B cell (primary cell): ENCODE measurements around the gene ADARB2. TPM values are rescaled to one million over a fixed set of nuclear protein-coding genes. Genes with fewer than 3 reads are reported as not detected.

Experiments
- ATAC-seq: fragments of 200-7000 bp; cut with Tn5 transposase; one replicate; pipeline ENCODE4 v1.10.0; 2021; ENCODE audit warnings: low read depth, mild to moderate bottlenecking, moderate number of reproducible peaks, moderate library complexity
- CTCF ChIA-PET: fragments of 350-600 bp; sonication (Branson Sonifier 250); formaldehyde crosslinking; loops from one replicate; lab custom pipeline; 2021; ENCODE audit warnings: antibody characterized with exemption, inconsistent platforms; lab: Charles Lee
- POLR2A ChIA-PET: fragments of 350-600 bp; sonication (Branson Sonifier 250); formaldehyde crosslinking; loops from one replicate; lab custom pipeline; 2021; ENCODE audit warnings: antibody characterized with exemption; lab: Charles Lee
- DNase-seq: peaks from one replicate; pipeline ENCODE4 v3.0.0; 2013
- H2AFZ ChIP-seq: 2 replicates; pipeline ENCODE4 v1.6.1; 2012; ENCODE audit warnings: mild to moderate bottlenecking, low read depth, low read length; ENCODE audit not compliant: insufficient read depth, poor library complexity, severe bottlenecking
- H3K27ac ChIP-seq, 2 donors: 1 replicate in 1 of 2; 2 replicates in 1 of 2; pipeline ENCODE4 v1.5.1; 2012 to 2013; ENCODE audit warnings: low read length in 2 of 2, mild to moderate bottlenecking in 2 of 2, moderate library complexity in 1 of 2
- H3K27me3 ChIP-seq, 4 experiments: fragments of 200-600 bp in 1 of 4; sonication (generic) in 1 of 4; replicated peaks in 1 of 4; 1 replicate in 2 of 4; 2 replicates in 2 of 4; pipeline versions ENCODE4 v1.6.1 to v1.7.0; 2013 to 2016; ENCODE audit warnings: low read length in 3 of 4, mild to moderate bottlenecking in 2 of 4, mixed read lengths in 1 of 4, moderate library complexity in 1 of 4; ENCODE audit not compliant: insufficient read depth in 4 of 4, control insufficient read depth in 3 of 4; ENCODE audit errors: control extremely low read depth in 1 of 4
- H3K36me3 ChIP-seq, 2 experiments: replicated peaks in 1 of 2; 1 replicate in 1 of 2; 2 replicates in 1 of 2; pipeline versions ENCODE4 v1.6.1 to v1.7.1; 2013; ENCODE audit warnings: low read length in 1 of 2; ENCODE audit not compliant: insufficient read depth in 2 of 2, control insufficient read depth in 1 of 2; ENCODE audit errors: control extremely low read depth in 1 of 2, extremely low read depth in 1 of 2
- H3K4me1 ChIP-seq, 2 donors: fragments of 200-600 bp in 1 of 2; sonication (generic) in 1 of 2; 1 replicate in 1 of 2; 2 replicates in 1 of 2; pipeline versions ENCODE4 v1.5.1 to v1.6.1; 2013 to 2017; ENCODE audit warnings: low read length in 2 of 2; ENCODE audit not compliant: control insufficient read depth in 2 of 2, insufficient read depth in 2 of 2
- H3K4me2 ChIP-seq: replicated peaks from 2 replicates; pipeline ENCODE3; 2012; ENCODE audit warnings: mild to moderate bottlenecking, low read depth, low read length; ENCODE audit not compliant: poor library complexity, severe bottlenecking
- H3K4me3 ChIP-seq, 5 experiments: fragments of 200-600 bp in 1 of 5; sonication (generic) in 1 of 5; 1 replicate in 3 of 5; 2 replicates in 2 of 5; pipeline versions ENCODE4 v1.5.1 to v1.7.0; 2011 to 2016; ENCODE audit warnings: low read length in 4 of 5, mild to moderate bottlenecking in 4 of 5, low read depth in 2 of 5, control low read depth in 1 of 5, moderate library complexity in 1 of 5; ENCODE audit not compliant: insufficient read depth in 1 of 5; ENCODE audit errors: control extremely low read depth in 1 of 5, extremely low read depth in 1 of 5
- H3K79me2 ChIP-seq: fragments of 200-600 bp; sonication (generic); one replicate; pipeline ENCODE4 v1.6.0; 2016; ENCODE audit warnings: low read length; ENCODE audit not compliant: control insufficient read depth, insufficient read depth
- H3K9ac ChIP-seq: fragments of 200-600 bp; sonication (generic); 2 replicates; pipeline ENCODE4 v1.6.1; 2017; ENCODE audit warnings: mild to moderate bottlenecking, low read length, moderate library complexity
- H3K9me3 ChIP-seq, 3 donors: one replicate each; pipeline versions ENCODE4 v1.6.1 to v1.7.1; 2013; ENCODE audit warnings: low read length in 2 of 3; ENCODE audit not compliant: control insufficient read depth in 2 of 3, insufficient read depth in 1 of 3; ENCODE audit errors: control extremely low read depth in 1 of 3
- H4K20me1 ChIP-seq: 2 replicates; pipeline ENCODE4 v1.6.0; 2012; ENCODE audit warnings: mild to moderate bottlenecking, low read length; ENCODE audit not compliant: insufficient read depth, control insufficient read depth, poor library complexity, severe bottlenecking
- H3K27ac Mint-ChIP-seq: one replicate; pipeline ENCODE4 v1.8.0; 2021; ENCODE audit warnings: mixed read lengths
- H3K27me3 Mint-ChIP-seq: one replicate; pipeline ENCODE4 v1.8.0; 2021; ENCODE audit warnings: mixed read lengths
- H3K4me1 Mint-ChIP-seq: one replicate; pipeline ENCODE4 v1.8.0; 2021; ENCODE audit warnings: mixed read lengths
- H3K4me3 Mint-ChIP-seq: one replicate; pipeline ENCODE4 v1.8.0; 2021; ENCODE audit warnings: mixed read lengths
- H3K9me3 Mint-ChIP-seq: one replicate; pipeline ENCODE4 v1.8.0; 2022; ENCODE audit warnings: mixed read lengths; ENCODE audit not compliant: insufficient read depth
- EZH2 ChIP-seq: IDR thresholded peaks from 2 replicates; pipeline ENCODE4 v1.6.1; 2012; ENCODE audit warnings: borderline replicate concordance, low read depth, mild to moderate bottlenecking, moderate library complexity, low read length; ENCODE audit not compliant: insufficient read depth, poor library complexity, severe bottlenecking
- WGBS: methylation state at CpG from one replicate; pipeline ENCODE4 v1.1.5; 2013; ENCODE audit warnings: missing lambda C conversion rate; ENCODE audit not compliant: insufficient coverage; 5-methylcytosine and 5-hydroxymethylcytosine counted together
- intact Hi-C: fragments of 100-400 bp; cut with micrococcal nuclease; formaldehyde crosslinking; loops from one replicate; pipeline ENCODE4 v1.10.0; 2022
- polyA plus RNA-seq: library from polyadenylated mRNA; depleted of rRNA; stranded (reverse); fragments of >200 nt; gene quantifications from 2 replicates; pipeline ENCODE4 v1.2.3, GENCODE V29; 2012
- total RNA-seq, 2 donors: library from RNA; stranded (reverse); fragments of 120-200 nt in 1 of 2; gene quantifications; 1 replicate in 1 of 2; 2 replicates in 1 of 2; pipeline versions ENCODE4 v1.2.3 to v1.2.4, GENCODE V29; 2013 to 2022
- TF ChIP-seq, protein P1 (sequence below): fragments of 200-600 bp; IDR thresholded peaks from one replicate; pipeline ENCODE4 v1.8.0; 2022; ENCODE audit warnings: antibody characterized with exemption, mild to moderate bottlenecking

The ADARB2 gene
- total and polyA plus RNA-seq, 2 donors (not counting 1 experiment from before 2014, with no cell fraction given): 0.13 to 0.96 TPM

DNA sequence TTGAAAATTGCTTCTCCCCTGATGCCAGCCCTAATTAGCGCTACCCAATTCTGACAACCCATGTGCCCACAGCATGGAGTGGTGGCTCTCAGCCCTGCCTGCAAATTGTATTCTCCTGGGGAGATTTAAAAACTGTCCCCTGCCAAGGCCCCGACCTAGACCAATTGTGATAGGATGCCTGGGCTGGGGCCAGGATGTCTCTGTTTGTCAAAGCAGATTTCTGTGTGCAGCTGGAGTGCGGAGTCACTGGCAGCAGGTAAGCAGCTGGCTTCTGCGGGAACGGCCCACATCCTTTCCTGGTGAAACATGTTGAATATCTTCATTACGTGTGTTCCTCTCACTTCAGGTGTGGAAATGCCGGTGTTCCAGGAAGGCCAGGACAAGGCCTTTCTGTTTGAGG lies 442.6 kb downstream of the ADARB2 start:
- Histone ChIP-seq H3K4me1 (no peaks in the 10 kb centered on the region), H3K79me2 (no peaks in the 10 kb centered on the region), H3K27me3 (peaks cover 0 to 13% (median 0%) of the 10 kb centered on the region in 4 experiments), H3K9me3 (peaks cover 0 to 4% (median 0%) of the 10 kb centered on the region in 3 donors), H2AFZ (no peak overlapping the region), H3K36me3 (no peaks in the 10 kb centered on the region), H3K27ac (no peak overlapping the region), H4K20me1 (no peaks in the 10 kb centered on the region), H3K9ac (no peak overlapping the region), H3K4me3 (no peak overlapping the region), H3K4me2 (no peak overlapping the region)
- CTCF ChIA-PET: no interaction called here
- Mint-ChIP-seq H3K9me3 (no peaks in the 10 kb centered on the region), H3K4me3 (no peak overlapping the region), H3K27ac (no peak overlapping the region), H3K27me3 (peaks cover 45% of the 10 kb centered on the region), H3K4me1 (peaks cover 2% of the 10 kb centered on the region)
- ATAC-seq: no peak
- TF ChIP-seq, protein P1, sequence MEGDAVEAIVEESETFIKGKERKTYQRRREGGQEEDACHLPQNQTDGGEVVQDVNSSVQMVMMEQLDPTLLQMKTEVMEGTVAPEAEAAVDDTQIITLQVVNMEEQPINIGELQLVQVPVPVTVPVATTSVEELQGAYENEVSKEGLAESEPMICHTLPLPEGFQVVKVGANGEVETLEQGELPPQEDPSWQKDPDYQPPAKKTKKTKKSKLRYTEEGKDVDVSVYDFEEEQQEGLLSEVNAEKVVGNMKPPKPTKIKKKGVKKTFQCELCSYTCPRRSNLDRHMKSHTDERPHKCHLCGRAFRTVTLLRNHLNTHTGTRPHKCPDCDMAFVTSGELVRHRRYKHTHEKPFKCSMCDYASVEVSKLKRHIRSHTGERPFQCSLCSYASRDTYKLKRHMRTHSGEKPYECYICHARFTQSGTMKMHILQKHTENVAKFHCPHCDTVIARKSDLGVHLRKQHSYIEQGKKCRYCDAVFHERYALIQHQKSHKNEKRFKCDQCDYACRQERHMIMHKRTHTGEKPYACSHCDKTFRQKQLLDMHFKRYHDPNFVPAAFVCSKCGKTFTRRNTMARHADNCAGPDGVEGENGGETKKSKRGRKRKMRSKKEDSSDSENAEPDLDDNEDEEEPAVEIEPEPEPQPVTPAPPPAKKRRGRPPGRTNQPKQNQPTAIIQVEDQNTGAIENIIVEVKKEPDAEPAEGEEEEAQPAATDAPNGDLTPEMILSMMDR: no peak
- no peak for TF ChIP-seq EZH2
- 90% methylated on average over 6 of the region's 7 CpGs for WGBS
- POLR2A ChIA-PET: no interaction called here
- intact Hi-C loops: no loop called here
- no peak for DNase-seq

DNA sequence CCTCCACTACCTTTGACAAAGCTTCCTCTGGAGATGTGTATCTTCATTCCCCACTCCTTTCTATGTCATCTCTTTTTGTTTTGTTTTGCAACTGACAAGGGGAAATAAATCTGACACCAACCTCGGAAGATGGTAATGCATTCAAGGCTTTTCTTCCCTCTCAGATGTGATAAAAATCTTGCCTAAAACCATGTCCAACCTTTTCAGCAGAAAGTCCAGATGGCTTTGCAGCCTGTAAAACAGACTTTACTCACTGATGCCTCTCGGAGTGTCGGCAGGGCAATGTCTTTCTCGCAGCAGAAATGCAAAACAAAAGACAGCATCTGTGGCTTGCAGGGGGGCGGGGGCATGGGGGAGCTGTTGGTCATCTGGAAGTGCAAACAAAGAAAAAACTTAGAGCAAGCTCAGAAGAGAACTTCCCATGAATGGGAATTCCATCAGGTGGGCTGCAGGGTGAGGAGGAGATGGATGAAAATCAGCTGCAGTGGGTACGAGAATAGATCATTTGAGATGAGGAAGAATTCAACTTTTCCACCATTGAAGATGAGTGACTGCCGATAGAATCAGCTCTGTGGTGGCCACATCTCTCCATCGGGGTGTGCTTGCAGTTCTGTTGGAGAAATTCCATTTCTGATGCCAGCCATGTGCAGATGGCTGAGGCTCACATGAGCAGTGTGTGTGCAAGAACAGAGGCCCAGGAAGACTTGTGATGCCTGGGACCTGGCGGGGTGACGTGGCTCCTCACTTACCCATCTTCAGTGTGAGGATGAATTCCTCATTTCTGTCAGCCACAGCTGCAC lies 443.5 kb downstream of the ADARB2 start:
- Histone ChIP-seq H3K4me1 (no peaks in the 10 kb centered on the region), H3K4me3 (no peak overlapping the region), H4K20me1 (no peaks in the 10 kb centered on the region), H3K4me2 (no peak overlapping the region), H3K36me3 (no peaks in the 10 kb centered on the region), H3K79me2 (no peaks in the 10 kb centered on the region), H3K9me3 (peaks cover 0 to 4% (median 0%) of the 10 kb centered on the region in 3 donors), H3K27me3 (peaks cover 0 to 11% (median 0%) of the 10 kb centered on the region in 4 experiments), H2AFZ (no peak overlapping the region), H3K27ac (no peak overlapping the region), H3K9ac (no peak overlapping the region)
- 66% methylated on average over 9 of the region's 10 CpGs for whole genome bisulfite sequencing
- TF ChIP-seq, protein P1: no peak
- no peak for TF ChIP-seq EZH2
- Mint-ChIP-seq H3K27ac (no peak overlapping the region), H3K4me1 (peaks cover 2% of the 10 kb centered on the region), H3K9me3 (no peaks in the 10 kb centered on the region), H3K4me3 (no peak overlapping the region), H3K27me3 (peaks cover 42% of the 10 kb centered on the region)
- ATAC-seq (no peak), DNase-seq (no peak)
- CTCF ChIA-PET: no interaction called here
- intact Hi-C loops: no loop called here
- POLR2A ChIA-PET: no interaction called here
